ENCODE measurements around the gene TSPAN12.

TSPAN12 gene

DNA sequence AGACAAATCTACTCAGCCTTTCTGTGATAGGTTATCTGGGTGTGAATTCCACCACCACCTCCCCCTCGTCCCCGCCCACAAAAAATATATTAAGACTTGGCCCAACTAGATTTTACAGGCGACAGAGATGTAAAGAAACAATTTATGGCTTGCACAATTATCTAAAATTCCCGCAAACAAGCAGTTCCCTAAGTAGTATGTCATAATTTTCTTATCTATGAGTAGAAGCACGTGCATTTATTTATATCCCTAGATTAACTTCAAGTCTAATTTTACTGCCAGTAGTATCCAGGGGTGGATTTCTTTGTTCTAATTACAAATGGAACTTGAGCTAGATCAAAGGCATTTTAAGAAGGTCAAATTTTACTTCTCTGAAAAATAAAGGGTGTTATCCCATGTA lies 1.7 kb downstream of the TSPAN12 start:
- peak overlapping the region; percentile 87 to 99 (median 96) for H3K27ac Mint-ChIP-seq
- peaks cover 47% of the 10 kb centered on the region for H3K4me1 Mint-ChIP-seq

DNA sequence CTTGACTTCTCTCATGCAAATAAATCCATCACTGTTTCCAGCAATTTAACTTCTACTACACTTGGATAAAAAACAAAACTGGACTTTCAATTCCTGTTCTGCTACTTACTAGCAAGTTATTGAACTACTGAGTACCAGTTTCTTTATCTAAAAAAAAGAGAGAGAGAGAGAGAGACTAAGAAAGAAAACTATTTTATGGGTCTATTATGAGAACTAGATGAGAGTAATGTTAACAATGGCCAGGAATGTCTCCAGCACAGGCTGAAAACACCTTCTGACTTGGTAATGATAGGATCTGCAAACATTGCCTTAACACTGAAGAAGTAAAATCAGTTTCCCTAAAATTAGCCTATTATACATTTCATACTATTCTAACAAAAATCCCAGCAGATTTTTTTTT lies 5.2 kb downstream of the TSPAN12 start:
- Mint-ChIP-seq H3K4me3 (no peak overlapping the region), H3K36me3 (ENCODE audit: low read depth) (peaks cover 35% of the 10 kb centered on the region), H3K27me3 (ENCODE audit: low read depth) (no peaks in the 10 kb centered on the region), H3K4me1 (peaks cover 46% of the 10 kb centered on the region), H3K9me3 (no peaks in the 10 kb centered on the region), H3K27ac (peak overlapping the region in 1 of 3 experiments; percentile 49)
- TF ChIP-seq, protein P1, sequence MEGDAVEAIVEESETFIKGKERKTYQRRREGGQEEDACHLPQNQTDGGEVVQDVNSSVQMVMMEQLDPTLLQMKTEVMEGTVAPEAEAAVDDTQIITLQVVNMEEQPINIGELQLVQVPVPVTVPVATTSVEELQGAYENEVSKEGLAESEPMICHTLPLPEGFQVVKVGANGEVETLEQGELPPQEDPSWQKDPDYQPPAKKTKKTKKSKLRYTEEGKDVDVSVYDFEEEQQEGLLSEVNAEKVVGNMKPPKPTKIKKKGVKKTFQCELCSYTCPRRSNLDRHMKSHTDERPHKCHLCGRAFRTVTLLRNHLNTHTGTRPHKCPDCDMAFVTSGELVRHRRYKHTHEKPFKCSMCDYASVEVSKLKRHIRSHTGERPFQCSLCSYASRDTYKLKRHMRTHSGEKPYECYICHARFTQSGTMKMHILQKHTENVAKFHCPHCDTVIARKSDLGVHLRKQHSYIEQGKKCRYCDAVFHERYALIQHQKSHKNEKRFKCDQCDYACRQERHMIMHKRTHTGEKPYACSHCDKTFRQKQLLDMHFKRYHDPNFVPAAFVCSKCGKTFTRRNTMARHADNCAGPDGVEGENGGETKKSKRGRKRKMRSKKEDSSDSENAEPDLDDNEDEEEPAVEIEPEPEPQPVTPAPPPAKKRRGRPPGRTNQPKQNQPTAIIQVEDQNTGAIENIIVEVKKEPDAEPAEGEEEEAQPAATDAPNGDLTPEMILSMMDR (IDR thresholded peaks at IDR 0.05; ENCODE audit: unreplicated experiment in 3 of 3), result no peak

More for the DNA sequence above, 1.7 kb downstream of the TSPAN12 start:
- peak overlapping the region; percentile 93 to 98 (median 96) for H3K4me3 Mint-ChIP-seq
- peaks cover 27% of the 10 kb centered on the region for H3K36me3 Mint-ChIP-seq (ENCODE audit: low read depth)
- no peaks in the 10 kb centered on the region for H3K9me3 Mint-ChIP-seq
- H3K27me3 Mint-ChIP-seq (ENCODE audit: low read depth), result peaks cover 3% of the 10 kb centered on the region
- TF ChIP-seq, protein P1 (IDR thresholded peaks at IDR 0.05; ENCODE audit: unreplicated experiment in 3 of 3), result no peak

DNA sequence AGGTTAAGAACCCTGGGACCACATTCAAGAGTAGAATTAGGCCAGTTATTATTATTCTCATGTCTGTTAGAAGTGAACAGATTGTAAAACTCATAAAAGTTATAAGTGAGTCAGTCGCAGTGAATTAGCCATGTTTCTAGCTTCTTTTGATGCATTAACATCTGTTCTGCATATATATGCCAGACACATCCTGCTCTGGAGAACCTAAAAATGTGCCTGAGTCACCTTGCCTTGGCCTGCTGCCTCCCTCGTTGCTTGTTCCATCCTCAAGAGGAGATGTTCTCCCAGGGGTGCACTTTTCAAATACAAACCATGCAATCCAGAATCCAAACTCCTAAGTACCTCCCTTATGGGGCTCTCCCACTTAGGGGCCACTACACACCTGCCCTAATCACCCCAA lies 14.8 kb downstream of the TSPAN12 start:
- TF ChIP-seq, protein P1 (IDR thresholded peaks at IDR 0.05; ENCODE audit: unreplicated experiment in 3 of 3), result no peak
- no peak overlapping the region for H3K4me3 Mint-ChIP-seq
- H3K27ac Mint-ChIP-seq, result peak overlapping the region in 2 of 3 experiments; percentile 20 to 79
- peaks cover 2% of the 10 kb centered on the region for H3K9me3 Mint-ChIP-seq
- H3K27me3 Mint-ChIP-seq (ENCODE audit: low read depth), result no peaks in the 10 kb centered on the region
- H3K4me1 Mint-ChIP-seq, result peaks cover 39% of the 10 kb centered on the region
- peaks cover 82% of the 10 kb centered on the region for H3K36me3 Mint-ChIP-seq (ENCODE audit: low read depth)

DNA sequence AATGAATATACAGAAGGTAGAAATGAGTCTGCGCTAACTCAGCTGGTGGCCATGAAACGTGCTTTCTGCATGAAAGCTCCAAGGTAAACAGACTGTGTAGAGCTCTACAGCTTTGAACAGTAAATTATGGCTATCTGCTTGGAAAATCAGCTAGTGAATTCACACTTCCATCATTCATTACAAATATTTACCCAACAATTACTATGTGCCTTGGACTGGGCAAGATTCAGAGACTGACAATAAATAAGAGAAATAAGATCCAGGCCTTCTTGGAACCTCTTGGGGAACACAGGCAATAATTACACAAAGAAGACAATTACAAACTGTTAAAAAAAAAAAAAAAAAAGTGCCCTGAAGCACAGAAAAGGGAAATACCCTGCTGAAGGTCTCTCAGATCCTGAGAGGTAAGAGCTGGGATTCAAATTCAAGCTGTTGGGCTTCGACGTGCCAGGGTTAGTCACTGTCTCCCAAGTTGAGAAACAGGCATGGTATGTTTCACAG lies 15.8 kb downstream of the TSPAN12 start:
- peaks cover 2% of the 10 kb centered on the region for H3K9me3 Mint-ChIP-seq
- H3K27me3 Mint-ChIP-seq (ENCODE audit: low read depth), result no peaks in the 10 kb centered on the region
- peak overlapping the region; percentile 80 to 97 (median 92) for H3K27ac Mint-ChIP-seq
- peak overlapping the region in 2 of 3 experiments; percentile 12 to 51 for H3K4me3 Mint-ChIP-seq
- H3K36me3 Mint-ChIP-seq (ENCODE audit: low read depth), result peaks cover 79% of the 10 kb centered on the region
- peaks cover 29% of the 10 kb centered on the region for H3K4me1 Mint-ChIP-seq
- TF ChIP-seq, protein P1 (IDR thresholded peaks at IDR 0.05; ENCODE audit: unreplicated experiment in 3 of 3), result no peak

DNA sequence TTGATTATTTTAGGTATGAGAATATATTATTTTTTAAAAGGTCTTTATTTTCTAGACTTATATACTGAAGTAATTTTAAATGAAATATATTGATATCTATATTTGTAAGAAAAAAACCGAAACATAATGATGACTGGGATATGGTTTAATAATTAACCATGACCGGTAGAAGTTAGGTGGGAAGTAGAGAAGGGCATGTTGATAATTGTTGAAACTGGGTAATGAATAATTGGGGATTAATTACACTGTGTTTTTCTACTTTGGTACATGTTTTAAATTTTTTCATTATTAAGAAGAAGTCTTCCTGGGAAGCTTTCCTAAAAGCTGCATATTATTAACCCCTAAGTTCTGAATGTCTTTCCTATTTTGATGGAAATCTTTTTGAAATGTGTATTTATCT lies 16.3 kb downstream of the TSPAN12 start:
- H3K9me3 Mint-ChIP-seq, result peaks cover 2% of the 10 kb centered on the region
- peaks cover 76% of the 10 kb centered on the region for H3K36me3 Mint-ChIP-seq (ENCODE audit: low read depth)
- peak overlapping the region; percentile 80 to 97 (median 92) for H3K27ac Mint-ChIP-seq
- H3K27me3 Mint-ChIP-seq (ENCODE audit: low read depth), result no peaks in the 10 kb centered on the region
- peak overlapping the region in 1 of 3 experiments; percentile 51 for H3K4me3 Mint-ChIP-seq
- TF ChIP-seq, protein P1 (IDR thresholded peaks at IDR 0.05; ENCODE audit: unreplicated experiment in 3 of 3), result no peak
- peaks cover 26% of the 10 kb centered on the region for H3K4me1 Mint-ChIP-seq

DNA sequence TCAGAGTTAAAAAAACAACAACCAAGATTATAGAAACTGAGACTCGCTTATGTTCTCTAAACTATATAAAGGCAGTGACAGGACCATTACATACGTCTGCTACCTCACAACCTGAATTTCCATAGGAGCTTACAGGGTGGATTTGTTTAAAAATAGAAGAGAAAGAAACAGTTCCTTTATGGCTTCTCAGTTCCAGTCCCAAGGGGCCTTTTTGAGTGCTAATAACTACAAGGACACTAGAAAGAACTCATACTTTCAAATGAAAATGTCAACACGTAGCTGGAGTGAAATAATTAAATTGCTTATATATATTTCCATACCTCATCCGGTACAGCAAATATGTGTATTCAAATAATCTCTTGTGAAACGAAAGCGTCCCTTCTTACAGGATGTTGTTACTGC lies 19.7 kb downstream of the TSPAN12 start:
- peaks cover 65% of the 10 kb centered on the region for H3K36me3 Mint-ChIP-seq (ENCODE audit: low read depth)

More for the DNA sequence above, 19.7 kb downstream of the TSPAN12 start:
- Mint-ChIP-seq H3K27ac (peak overlapping the region; percentile 39 to 96 (median 41)), H3K4me1 (peaks cover 21% of the 10 kb centered on the region), H3K4me3 (no peak overlapping the region), H3K9me3 (no peaks in the 10 kb centered on the region), H3K27me3 (ENCODE audit: low read depth) (no peaks in the 10 kb centered on the region)
- TF ChIP-seq, protein P1 (IDR thresholded peaks at IDR 0.05; ENCODE audit: unreplicated experiment in 3 of 3), result no peak
